Lung (tissue), 12 donors: Measurements from ENCODE around the gene ADK. TPM values are rescaled to one million over a fixed set of nuclear protein-coding genes. Genes with fewer than 3 reads are reported as not detected.

Experiments
- ATAC-seq: fragments of 200-7000 bp; cut with Tn5 transposase; one replicate; pipeline ENCODE4 v1.9.1; 2020; ENCODE audit warnings: moderate number of reproducible peaks; ENCODE audit not compliant: insufficient read depth, low FRiP score
- DNase-seq, 3 donors: peaks; one replicate each; pipeline ENCODE4 v3.0.0-alpha.2; 2013 to 2017
- H3K27ac ChIP-seq, 2 donors: one replicate each; pipeline ENCODE4 v1.5.1; 2013; ENCODE audit warnings: mild to moderate bottlenecking in 2 of 2, moderate library complexity in 2 of 2, control low read depth in 1 of 2, inconsistent platforms in 1 of 2, low read depth in 1 of 2, low read length in 1 of 2
- H3K27me3 ChIP-seq, 3 donors: one replicate each; pipeline ENCODE4 v1.5.1; 2013; ENCODE audit warnings: low read length in 2 of 3; ENCODE audit not compliant: control insufficient read depth in 3 of 3, insufficient read depth in 3 of 3
- H3K36me3 ChIP-seq, 4 donors: one replicate each; pipeline ENCODE4 v1.5.1; 2013; ENCODE audit warnings: low read length in 4 of 4, mild to moderate bottlenecking in 1 of 4, moderate library complexity in 1 of 4; ENCODE audit not compliant: control insufficient read depth in 4 of 4, insufficient read depth in 4 of 4
- H3K4me1 ChIP-seq, 5 donors: one replicate each; pipeline ENCODE4 v1.5.1; 2013; ENCODE audit warnings: low read length in 5 of 5, mild to moderate bottlenecking in 2 of 5, moderate library complexity in 1 of 5; ENCODE audit not compliant: control insufficient read depth in 5 of 5, insufficient read depth in 5 of 5
- H3K4me3 ChIP-seq: one replicate; pipeline ENCODE4 v1.5.1; 2013; ENCODE audit warnings: mild to moderate bottlenecking, control low read depth, moderate library complexity
- H3K9ac ChIP-seq, 2 donors: one replicate each; pipeline ENCODE4 v1.5.1; 2013; ENCODE audit warnings: low read length in 2 of 2, control low read depth in 1 of 2; ENCODE audit not compliant: insufficient read depth in 1 of 2
- H3K9me3 ChIP-seq, 4 donors: one replicate each; pipeline ENCODE4 v1.5.1; 2013; ENCODE audit warnings: low read length in 3 of 4, mild to moderate bottlenecking in 1 of 4, moderate library complexity in 1 of 4; ENCODE audit not compliant: control insufficient read depth in 4 of 4, insufficient read depth in 3 of 4
- CTCF ChIP-seq: IDR thresholded peaks from 2 replicates; pipeline ENCODE4 v1.5.1; 2012; ENCODE audit warnings: mild to moderate bottlenecking; ENCODE audit errors: control extremely low read depth, extremely low read depth
- WGBS, 2 donors: extraction: QIAGEN DNeasy Blood & Tissue Kit; methylation state at CpG; one replicate each; pipeline ENCODE4 v1.1.7; 2013; 5-methylcytosine and 5-hydroxymethylcytosine counted together
- polyA plus RNA-seq, 2 donors: library from polyadenylated mRNA; stranded (reverse); fragments of 200-250 nt; gene quantifications; one replicate each; pipeline ENCODE4 v1.2.1, GENCODE V29; 2013
- total RNA-seq, 2 donors: library from RNA; depleted of rRNA in 1 of 2; stranded (reverse); fragments of >200 nt in 1 of 2; gene quantifications; one replicate each; pipeline ENCODE4 v1.2.1, GENCODE V29; 2014 to 2021
- donor health status: control.
- donor health status: control.
- donor health status: Bipolar disorder and iron deficiency.
- donor health status: healthy.
- donor health status: DM: yes; HTN: yes; CAD: no.

The ADK gene
- total and polyA plus RNA-seq, 4 donors: 31.6 to 82.3 (median 42.9) TPM

- TF ChIP-seq CTCF: no peak
- H3K9ac ChIP-seq: no peak overlapping the region
- WGBS, 2 donors: 25 to 58% methylated on average over 1 of the region's 1 CpG
- no peak overlapping the region for H3K27ac ChIP-seq
- no peaks in the 10 kb centered on the region for H3K9me3 ChIP-seq
- H3K27me3 ChIP-seq: no peaks in the 10 kb centered on the region
- ATAC-seq (no peak), DNase-seq (no peak)
- peaks cover 0 to 2% (median 0%) of the 10 kb centered on the region in 5 donors for H3K4me1 ChIP-seq
- no peaks in the 10 kb centered on the region for H3K36me3 ChIP-seq
- no peak overlapping the region for H3K4me3 ChIP-seq
These were observed 16.4 kb downstream of the ADK start for GRCh38 chr10:74167443-74167842.

DNA sequence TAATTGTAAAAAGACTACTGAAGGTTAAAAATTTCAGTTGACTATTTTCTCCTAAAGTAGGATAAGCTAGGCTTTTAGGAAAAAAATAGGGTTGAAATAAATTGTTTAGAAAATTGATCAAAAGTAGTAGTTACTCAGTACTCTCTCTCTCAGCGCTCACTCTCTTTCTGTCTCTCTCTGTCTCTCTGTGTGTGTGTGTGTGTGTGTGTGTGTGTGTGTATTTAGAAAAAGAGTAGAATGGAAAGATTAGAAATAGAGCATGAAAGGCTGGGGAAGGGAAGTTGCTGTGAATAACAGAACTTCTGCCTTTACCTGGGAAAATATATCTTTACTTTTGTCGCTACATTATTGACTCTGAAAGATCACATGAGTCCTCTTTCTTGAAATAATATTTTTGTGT lies 20.6 kb downstream of the ADK start:
- no peaks in the 10 kb centered on the region for H3K36me3 ChIP-seq
- no peaks in the 10 kb centered on the region for H3K27me3 ChIP-seq
- ATAC-seq (no peak), DNase-seq (no peak)
- no peak overlapping the region for H3K9ac ChIP-seq
- TF ChIP-seq CTCF: no peak
- no peak overlapping the region for H3K4me3 ChIP-seq
- no peaks in the 10 kb centered on the region for H3K9me3 ChIP-seq
- peaks cover 0 to 2% (median 0%) of the 10 kb centered on the region in 5 donors for H3K4me1 ChIP-seq
- no peak overlapping the region for H3K27ac ChIP-seq
- WGBS, 2 donors: 82 to 93% methylated on average over 2 of the region's 2 CpGs

- no peaks in the 10 kb centered on the region for H3K27me3 ChIP-seq
- H3K9ac ChIP-seq: no peak overlapping the region
- WGBS, 2 donors: 51 to 85% methylated on average over 3 of the region's 3 CpGs
- H3K27ac ChIP-seq: no peak overlapping the region
- DNase-seq: no peak
- no peak for ATAC-seq
- H3K9me3 ChIP-seq: no peaks in the 10 kb centered on the region
- H3K4me1 ChIP-seq: peaks cover 0 to 16% (median 0%) of the 10 kb centered on the region in 5 donors
- H3K36me3 ChIP-seq: no peaks in the 10 kb centered on the region
- no peak overlapping the region for H3K4me3 ChIP-seq
- no peak for TF ChIP-seq CTCF
These were observed 23.5 kb downstream of the ADK start for GRCh38 chr10:74174521-74174920.
